ENCODE results near the gene PRKCE. TPM values are rescaled to one million over a fixed set of nuclear protein-coding genes. Genes with fewer than 3 reads are reported as not detected.

Gene PRKCE
- total RNA-seq, 1 experiment from 2014 or later, result 1.3 TPM

GRCh38 chr2:45732436-45732835 lies 81.0 kb downstream of the PRKCE start:
- Histone ChIP-seq H3K23me2 (ENCODE audit: insufficient read length, low read depth, low read length, poor library complexity, severe bottlenecking) (no peaks in the 10 kb centered on the region), H4K20me1 (ENCODE audit: control insufficient read depth, insufficient read depth, insufficient read length) (no peaks in the 10 kb centered on the region), H3K18ac (ENCODE audit: insufficient read length, low read depth, low read length) (no peak overlapping the region), H2AFZ (ENCODE audit: low read length) (no peak overlapping the region), H4K5ac (ENCODE audit: insufficient read length, low read depth, low read length) (no peak overlapping the region), H2BK120ac (ENCODE audit: low read depth, low read length, poor library complexity, severe bottlenecking) (no peak overlapping the region), H3K79me1 (ENCODE audit: insufficient read depth, low read depth, low read length, poor library complexity, severe bottlenecking) (no peaks in the 10 kb centered on the region), H2BK15ac (ENCODE audit: low read depth, low read length) (no peak overlapping the region), H3K9me3 (ENCODE audit: control insufficient read depth, low read depth, low read length) (no peaks in the 10 kb centered on the region), H4K8ac (replicated peaks; ENCODE audit: insufficient read length, low read depth, low read length) (no peak overlapping the region), H4K91ac (ENCODE audit: insufficient read length, low read depth, low read length) (no peak overlapping the region), H3K27me3 (ENCODE audit: insufficient read depth, low read length) (no peaks in the 10 kb centered on the region), H3K9ac (ENCODE audit: extremely low read depth, insufficient read length, low read length) (no peak overlapping the region), H3K79me2 (ENCODE audit: insufficient read depth, low read length) (no peaks in the 10 kb centered on the region), H3T11ph (ENCODE audit: low read length) (no peak overlapping the region), H3K4me1 (ENCODE audit: insufficient read depth, low read length) (no peaks in the 10 kb centered on the region; the same call in 1 of the 2 replicates), H3K56ac (ENCODE audit: insufficient read length, low read depth, low read length) (no peak overlapping the region), H3K4ac (ENCODE audit: low read depth, low read length) (no peak overlapping the region), H3K4me2 (ENCODE audit: insufficient read depth, insufficient read length, low read length) (no peak overlapping the region), H2BK20ac (ENCODE audit: low read depth, low read length, poor library complexity, severe bottlenecking) (no peak overlapping the region), H2AK5ac (ENCODE audit: insufficient read length, low read length) (no peak overlapping the region), H3K23ac (ENCODE audit: insufficient read length, low read depth, low read length) (no peak overlapping the region), H2BK12ac (ENCODE audit: insufficient read length, low read depth, low read length) (no peak overlapping the region), H2BK5ac (ENCODE audit: insufficient read length, low read length) (no peak overlapping the region), H3K14ac (ENCODE audit: insufficient read depth, low read length) (no peak overlapping the region), H3K27ac (ENCODE audit: insufficient read length, low read depth, low read length) (no peak overlapping the region)
- DNase-seq, result no peak
- TF ChIP-seq CTCF (conservative IDR thresholded peaks at IDR 0.05), result no peak
- peaks cover 17 to 20% of the 10 kb centered on the region in 2 experiments for H3K4me1 Mint-ChIP-seq
- H3K27me3 Mint-ChIP-seq (ENCODE audit: low read depth), result peaks cover 3% of the 10 kb centered on the region
- H3K27ac Mint-ChIP-seq, result no peak overlapping the region; a peak in 1 of 7 replicates
- H3K36me3 Mint-ChIP-seq (ENCODE audit: insufficient read depth in 1 of 3, low read depth in 3 of 3), result no peaks in the 10 kb centered on the region
- no CpG with 5 or more reads among the region's 2 CpGs for WGBS (ENCODE audit: extremely low coverage, insufficient read length, low lambda C conversion rate)
- no peaks in the 10 kb centered on the region for H3K9me3 Mint-ChIP-seq
- no peak overlapping the region for H3K4me3 Mint-ChIP-seq
